CD4-positive, alpha-beta T cell (primary cell): Measurements from ENCODE around the gene ZNF142. TPM values are rescaled to one million over a fixed set of nuclear protein-coding genes. Genes with fewer than 3 reads are reported as not detected.

Experiments used
- ATAC-seq: fragments of 200-7000 bp; cut with Tn5 transposase; one replicate; pipeline ENCODE4 v1.10.0; 2022; ENCODE audit warnings: mild to moderate bottlenecking; ENCODE audit not compliant: poor library complexity
- CTCF ChIA-PET: fragments of 350-600 bp; sonication (Branson Sonifier 250); formaldehyde crosslinking; loops from one replicate; lab custom pipeline; 2021; ENCODE audit warnings: antibody characterized with exemption, inconsistent platforms; lab: Charles Lee
- POLR2A ChIA-PET: fragments of 350-600 bp; sonication (Branson Sonifier 250); formaldehyde crosslinking; loops from one replicate; lab custom pipeline; 2021; ENCODE audit warnings: antibody characterized with exemption, inconsistent platforms; lab: Charles Lee
- DNase-seq, 14 experiments: peaks; one replicate each; pipeline ENCODE4 v3.0.0-alpha.2; 2013 to 2020; ENCODE audit warnings: mixed read lengths in 2 of 14
- H3K27ac ChIP-seq, 2 donors: one replicate each; pipeline versions ENCODE4 v1.5.1 to v1.7.0; 2013; ENCODE audit warnings: low read length in 2 of 2, low read depth in 1 of 2, mild to moderate bottlenecking in 1 of 2
- H3K27me3 ChIP-seq, 2 experiments: 1 replicate in 1 of 2; 2 replicates in 1 of 2; pipeline versions ENCODE4 v1.6.1 to v1.7.0; 2013; ENCODE audit warnings: low read length in 2 of 2, control low read depth in 1 of 2, mild to moderate bottlenecking in 1 of 2, moderate library complexity in 1 of 2; ENCODE audit not compliant: insufficient read depth in 2 of 2, control insufficient read depth in 1 of 2
- H3K36me3 ChIP-seq: one replicate; pipeline ENCODE4 v1.6.1; 2013; ENCODE audit warnings: low read length, control low read depth; ENCODE audit not compliant: insufficient read depth
- H3K4me1 ChIP-seq: one replicate; pipeline ENCODE4 v1.6.1; 2013; ENCODE audit warnings: low read length, control low read depth; ENCODE audit not compliant: insufficient read depth
- H3K4me3 ChIP-seq: one replicate; pipeline ENCODE4 v1.5.1; 2013; ENCODE audit warnings: mild to moderate bottlenecking, low read length, moderate library complexity
- H3K9me3 ChIP-seq, 2 experiments: 1 replicate in 1 of 2; 2 replicates in 1 of 2; pipeline versions ENCODE4 v1.6.1 to v1.7.0; 2013; ENCODE audit warnings: low read length in 2 of 2, mild to moderate bottlenecking in 2 of 2, control low read depth in 1 of 2, moderate library complexity in 1 of 2; ENCODE audit not compliant: control insufficient read depth in 1 of 2, insufficient read depth in 1 of 2
- H3K27ac Mint-ChIP-seq: one replicate; pipeline ENCODE4 v1.8.0; 2020; ENCODE audit warnings: mixed read lengths
- H3K27me3 Mint-ChIP-seq: one replicate; pipeline ENCODE4 v1.8.0; 2021; ENCODE audit warnings: mixed read lengths
- H3K36me3 Mint-ChIP-seq: one replicate; pipeline ENCODE4 v1.8.0; 2021; ENCODE audit warnings: low read depth, mixed read lengths
- H3K4me1 Mint-ChIP-seq: one replicate; pipeline ENCODE4 v1.8.0; 2021; ENCODE audit warnings: low read depth, mixed read lengths
- H3K4me3 Mint-ChIP-seq: one replicate; pipeline ENCODE4 v1.8.0; 2020; ENCODE audit warnings: mild to moderate bottlenecking, mixed read lengths
- H3K9me3 Mint-ChIP-seq: one replicate; pipeline ENCODE4 v1.8.0; 2020; ENCODE audit warnings: mixed read lengths
- CTCF ChIP-seq: fragments of 200-600 bp; IDR thresholded peaks from one replicate; pipeline ENCODE4 v1.8.0; 2022; ENCODE audit warnings: antibody characterized with exemption, mild to moderate bottlenecking
- intact Hi-C, 2 experiments: fragments of 100-400 bp; cut with DNase I in 1 of 2; cut with micrococcal nuclease in 1 of 2; formaldehyde crosslinking; loops; one replicate each; pipeline versions ENCODE4 v1.15.1 to v1.9.0; 2023 to 2025; cut with DNase I, micrococcal nuclease
- total RNA-seq, 174 experiments: library from RNA in 2 of 174; stranded (reverse) in 2 of 174; gene quantifications; one replicate each; pipeline ENCODE4 v1.2.3 and lab custom pipeline; 2021 to 2026

The ZNF142 gene
- total RNA-seq, 2 experiments from 2014 or later = 40.3 to 44.2 TPM

GRCh38 chr2:218648088-218648786 is 11.2 kb downstream of the ZNF142 start:
- Histone ChIP-seq H3K27me3 (no peaks in the 10 kb centered on the region), H3K4me3 (no peak overlapping the region), H3K9me3 (no peaks in the 10 kb centered on the region), H3K27ac (no peak overlapping the region), H3K4me1 (peaks cover 8% of the 10 kb centered on the region), H3K36me3 (peaks cover 86% of the 10 kb centered on the region)
- POLR2A ChIA-PET = no interaction called here
- H3K4me1 Mint-ChIP-seq = peaks cover 6% of the 10 kb centered on the region
- H3K9me3 Mint-ChIP-seq = no peaks in the 10 kb centered on the region
- no peaks in the 10 kb centered on the region for H3K27me3 Mint-ChIP-seq
- peak; percentile 79 for TF ChIP-seq CTCF
- no peak overlapping the region for H3K27ac Mint-ChIP-seq
- DNase-seq = peak; percentile 25 to 77 (median 42)
- peaks cover 88% of the 10 kb centered on the region for H3K36me3 Mint-ChIP-seq
- ATAC-seq = peak; percentile 92
- CTCF ChIA-PET = interaction anchor here (0.6 to 2.3 kb wide), 2 partner anchors 10 to 209 kb away, joined by 5 to 9 read pairs; partner anchors contain the start of genes BCS1L and ZNF142
- intact Hi-C loops = loop anchor here (1.0 to 10.0 kb wide), 4 partner anchors 199 to 363 kb away; no protein-coding TSS in a partner anchor
- H3K4me3 Mint-ChIP-seq = no peak overlapping the region

DNA sequence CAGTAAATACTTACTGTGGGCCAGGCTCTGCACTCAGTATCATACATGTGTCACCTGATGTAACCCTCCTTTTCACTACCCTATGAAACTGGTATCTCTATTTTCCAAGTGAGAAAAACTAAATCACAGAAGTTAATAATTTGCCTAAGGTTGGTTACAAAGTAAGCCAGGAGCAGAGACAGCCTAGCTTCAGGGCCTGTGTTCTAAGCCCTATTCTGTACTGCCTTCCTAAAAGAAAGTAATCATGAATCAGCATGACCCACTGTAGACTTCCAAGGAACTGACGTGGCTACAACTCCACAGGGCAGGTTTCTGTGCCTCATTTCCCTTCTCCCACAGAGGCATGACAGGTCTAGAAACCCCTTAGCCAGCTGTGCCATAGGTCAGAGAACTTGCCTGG is 14.3 kb downstream of the ZNF142 start:
- H3K27ac Mint-ChIP-seq = no peak overlapping the region
- Histone ChIP-seq H3K36me3 (peaks cover 88% of the 10 kb centered on the region), H3K4me3 (no peak overlapping the region), H3K9me3 (no peaks in the 10 kb centered on the region), H3K27me3 (no peaks in the 10 kb centered on the region), H3K4me1 (peaks cover 8% of the 10 kb centered on the region), H3K27ac (no peak overlapping the region)
- CTCF ChIA-PET = no interaction called here
- no peak for TF ChIP-seq CTCF
- H3K36me3 Mint-ChIP-seq = peaks cover 80% of the 10 kb centered on the region
- intact Hi-C loops = loop anchor here in 1 of 2 experiments (5.0 to 10.0 kb wide), 2 partner anchors 202 to 360 kb away; no protein-coding TSS in a partner anchor
- H3K4me1 Mint-ChIP-seq = peaks cover 6% of the 10 kb centered on the region
- POLR2A ChIA-PET = no interaction called here
- H3K9me3 Mint-ChIP-seq = no peaks in the 10 kb centered on the region
- no peak overlapping the region for H3K4me3 Mint-ChIP-seq
- ATAC-seq = no peak
- DNase-seq = no peak
- no peaks in the 10 kb centered on the region for H3K27me3 Mint-ChIP-seq

DNA sequence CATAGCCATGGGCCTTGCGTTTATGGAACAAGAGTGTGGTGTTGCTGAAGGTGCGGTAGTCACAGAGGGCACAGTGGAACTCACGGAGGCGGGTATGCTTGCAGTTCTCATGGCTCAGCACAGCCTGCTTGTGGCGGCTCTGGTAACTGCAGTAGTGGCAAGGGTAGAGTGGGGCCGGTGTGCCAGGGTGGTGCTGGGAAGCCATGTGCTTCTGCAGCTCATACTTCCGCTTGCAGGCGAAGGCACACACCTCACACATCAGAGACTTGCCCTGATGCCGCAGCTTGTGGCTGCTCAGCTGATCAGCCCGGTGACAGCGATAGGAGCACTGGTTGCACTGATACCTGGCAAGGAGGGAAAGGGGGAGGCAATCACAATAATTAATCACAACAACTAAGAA is 14.7 kb downstream of the ZNF142 start:
- peaks cover 80% of the 10 kb centered on the region for H3K36me3 Mint-ChIP-seq
- H3K27ac Mint-ChIP-seq = no peak overlapping the region
- no peaks in the 10 kb centered on the region for H3K9me3 ChIP-seq
- ChIA-PET CTCF (no interaction called here), POLR2A (no interaction called here)
- intact Hi-C loops = loop anchor here in 1 of 2 experiments (5.0 to 10.0 kb wide), 2 partner anchors 203 to 360 kb away; no protein-coding TSS in a partner anchor
- ATAC-seq = no peak
- no peaks in the 10 kb centered on the region for H3K9me3 Mint-ChIP-seq
- H3K4me1 ChIP-seq = peaks cover 8% of the 10 kb centered on the region
- H3K4me3 ChIP-seq = no peak overlapping the region
- no peak overlapping the region for H3K27ac ChIP-seq
- no peaks in the 10 kb centered on the region for H3K27me3 ChIP-seq
- H3K36me3 ChIP-seq = peaks cover 87% of the 10 kb centered on the region
- H3K4me1 Mint-ChIP-seq = peaks cover 6% of the 10 kb centered on the region
- TF ChIP-seq CTCF = no peak
- H3K4me3 Mint-ChIP-seq = no peak overlapping the region
- no peaks in the 10 kb centered on the region for H3K27me3 Mint-ChIP-seq
- no peak for DNase-seq
